Measurements from ENCODE around the gene RABGAP1L. TPM values are rescaled to one million over a fixed set of nuclear protein-coding genes. Genes with fewer than 3 reads are reported as not detected.

RABGAP1L gene
- total RNA-seq, 1 donor, result 29.8 TPM

DNA sequence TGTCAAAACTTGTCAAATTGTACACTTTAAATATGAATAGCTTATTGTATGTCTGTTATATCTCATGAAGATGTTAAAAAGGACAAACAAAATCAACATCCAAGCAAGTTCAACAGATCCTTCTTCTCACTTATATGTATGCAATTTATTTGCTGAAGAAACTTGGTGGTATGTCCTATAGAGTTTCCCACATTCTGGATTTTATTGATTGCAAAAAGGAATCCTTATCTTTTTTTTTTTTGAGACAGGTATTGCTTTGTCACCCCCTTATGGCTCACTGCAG, 5.6 kb upstream of the RABGAP1L start:
- H3K4me3 ChIP-seq (ENCODE audit: low read depth, low read length), result no peak overlapping the region
- DNase-seq (ENCODE audit: low read depth), result no peak
- TF ChIP-seq, protein P1, sequence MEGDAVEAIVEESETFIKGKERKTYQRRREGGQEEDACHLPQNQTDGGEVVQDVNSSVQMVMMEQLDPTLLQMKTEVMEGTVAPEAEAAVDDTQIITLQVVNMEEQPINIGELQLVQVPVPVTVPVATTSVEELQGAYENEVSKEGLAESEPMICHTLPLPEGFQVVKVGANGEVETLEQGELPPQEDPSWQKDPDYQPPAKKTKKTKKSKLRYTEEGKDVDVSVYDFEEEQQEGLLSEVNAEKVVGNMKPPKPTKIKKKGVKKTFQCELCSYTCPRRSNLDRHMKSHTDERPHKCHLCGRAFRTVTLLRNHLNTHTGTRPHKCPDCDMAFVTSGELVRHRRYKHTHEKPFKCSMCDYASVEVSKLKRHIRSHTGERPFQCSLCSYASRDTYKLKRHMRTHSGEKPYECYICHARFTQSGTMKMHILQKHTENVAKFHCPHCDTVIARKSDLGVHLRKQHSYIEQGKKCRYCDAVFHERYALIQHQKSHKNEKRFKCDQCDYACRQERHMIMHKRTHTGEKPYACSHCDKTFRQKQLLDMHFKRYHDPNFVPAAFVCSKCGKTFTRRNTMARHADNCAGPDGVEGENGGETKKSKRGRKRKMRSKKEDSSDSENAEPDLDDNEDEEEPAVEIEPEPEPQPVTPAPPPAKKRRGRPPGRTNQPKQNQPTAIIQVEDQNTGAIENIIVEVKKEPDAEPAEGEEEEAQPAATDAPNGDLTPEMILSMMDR (IDR thresholded peaks at IDR 0.05; ENCODE audit: insufficient read depth, low read depth, low read length), result no peak

DNA sequence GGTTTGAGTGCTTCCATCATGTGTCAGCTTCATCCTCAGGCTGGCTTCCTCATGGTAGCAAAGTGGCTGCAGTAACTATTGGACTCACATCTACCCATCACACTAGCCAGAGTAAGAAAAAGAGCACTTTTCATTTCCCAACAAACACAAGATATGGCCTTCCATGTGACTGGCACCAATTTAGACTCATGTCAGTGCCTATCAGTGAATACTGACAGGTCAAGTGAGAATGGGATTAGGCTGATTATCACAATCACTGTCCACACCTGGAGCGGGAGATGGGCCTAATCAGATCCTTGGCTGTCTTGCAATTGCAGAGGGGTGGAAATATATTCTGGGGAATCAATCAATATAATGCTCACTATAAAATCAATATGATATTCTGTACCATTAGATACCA, 2.9 kb upstream of the RABGAP1L start:
- TF ChIP-seq, protein P1 (IDR thresholded peaks at IDR 0.05; ENCODE audit: insufficient read depth, low read depth, low read length), result no peak
- no peak overlapping the region for H3K4me3 ChIP-seq (ENCODE audit: low read depth, low read length)
- DNase-seq (ENCODE audit: low read depth), result no peak

DNA sequence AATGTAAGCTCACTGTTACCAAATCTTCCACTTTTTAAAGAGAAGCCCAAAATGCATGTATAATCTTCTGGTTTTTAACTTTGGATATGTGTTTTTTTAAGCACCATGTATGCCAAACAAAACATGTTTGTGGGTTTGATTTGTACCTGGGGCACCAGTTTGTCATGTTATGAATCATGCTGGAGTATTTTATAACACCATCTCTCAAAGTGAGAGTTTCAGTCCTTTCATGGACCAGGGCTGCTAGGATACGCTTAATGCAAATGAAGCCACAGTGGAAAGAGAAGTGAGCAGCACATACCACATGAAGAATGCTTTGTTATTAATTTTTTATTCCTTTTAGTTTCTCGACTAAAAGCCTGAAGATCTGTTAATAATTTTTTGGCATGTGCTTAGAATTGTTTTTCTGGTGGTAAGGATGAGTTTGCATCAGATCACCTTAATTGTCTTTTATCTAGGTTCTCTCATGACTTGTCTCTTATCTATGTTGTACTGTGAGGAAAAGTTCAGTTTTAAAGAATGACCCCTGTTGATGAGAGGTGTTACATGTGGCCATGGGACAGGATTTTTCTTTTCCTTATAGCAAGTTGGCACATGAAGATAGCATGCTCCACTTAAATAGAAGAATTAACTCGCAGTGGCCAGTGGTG, 2.0 kb upstream of the RABGAP1L start:
- H3K4me3 ChIP-seq (ENCODE audit: low read depth, low read length), result no peak overlapping the region
- TF ChIP-seq, protein P1 (IDR thresholded peaks at IDR 0.05; ENCODE audit: insufficient read depth, low read depth, low read length), result no peak
- DNase-seq (ENCODE audit: low read depth), result no peak

DNA sequence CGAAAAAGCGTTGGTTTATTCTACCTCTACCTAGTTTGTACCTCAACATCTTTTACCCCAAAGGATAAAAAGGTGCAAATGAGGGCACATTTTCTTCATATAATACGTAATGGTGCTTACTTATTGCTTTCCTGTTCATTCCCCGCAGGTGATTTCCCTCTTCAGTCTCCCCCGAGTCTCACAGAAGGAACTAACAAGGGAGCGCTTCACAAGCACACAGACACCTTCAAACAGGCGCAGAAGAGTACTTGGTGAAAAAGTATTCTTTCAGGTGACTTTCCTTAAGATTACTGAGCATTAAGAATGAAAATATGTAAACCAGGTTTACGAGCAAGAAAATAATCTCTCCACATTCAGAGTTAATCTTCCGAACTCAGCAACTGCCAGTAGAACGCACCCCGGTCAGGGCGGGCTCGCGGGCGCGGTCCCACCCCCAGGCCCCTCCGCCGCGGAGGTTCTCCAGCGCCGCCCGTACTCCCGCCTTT, 511 bp upstream of the RABGAP1L start:
- TF ChIP-seq, protein P1 (IDR thresholded peaks at IDR 0.05; ENCODE audit: insufficient read depth, low read depth, low read length), result no peak
- no peak for DNase-seq (ENCODE audit: low read depth)
- H3K4me3 ChIP-seq (ENCODE audit: low read depth, low read length), result peak overlapping the region; percentile 88

DNA sequence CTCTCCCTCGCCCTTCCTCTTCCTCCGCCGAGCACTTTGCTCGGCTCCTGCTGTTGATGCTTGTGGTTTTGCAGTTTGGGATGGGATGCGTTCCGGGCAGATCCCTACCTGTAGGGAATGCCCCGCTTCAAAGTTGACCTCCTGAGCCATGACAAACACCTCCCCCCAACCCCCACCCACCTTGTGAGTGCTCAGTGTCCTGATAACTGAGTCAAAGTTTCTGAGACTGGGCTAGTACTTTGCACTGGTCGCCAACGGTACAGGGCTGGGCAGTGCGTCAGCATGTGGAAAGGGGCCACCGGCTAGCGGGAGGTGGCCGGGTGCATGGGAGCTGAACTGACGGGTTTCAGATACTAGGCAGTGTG, 771 bp downstream of the RABGAP1L start:
- TF ChIP-seq, protein P1 (IDR thresholded peaks at IDR 0.05; ENCODE audit: insufficient read depth, low read depth, low read length), result no peak
- DNase-seq (ENCODE audit: low read depth), result peak; percentile 26
- peak overlapping the region; percentile 88 for H3K4me3 ChIP-seq (ENCODE audit: low read depth, low read length)

DNA sequence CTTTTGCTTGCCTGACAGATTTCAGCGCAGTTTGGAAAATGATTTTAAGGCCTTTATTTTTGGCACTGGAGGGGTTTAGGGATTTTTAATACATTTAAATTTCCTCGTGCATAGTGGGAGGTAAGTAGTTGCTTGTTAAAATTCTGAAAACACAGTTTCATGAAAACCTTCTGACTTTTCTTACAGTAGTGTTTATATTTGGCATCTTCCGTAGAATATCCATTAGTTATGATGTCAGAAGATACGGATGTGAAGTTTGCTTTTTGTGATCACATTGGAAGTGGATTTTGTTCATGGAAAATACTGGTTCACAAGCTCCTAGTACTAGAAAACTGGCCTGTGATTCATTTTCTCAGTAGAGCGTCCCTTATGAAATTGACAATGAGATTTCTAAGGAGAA, 1.3 kb downstream of the RABGAP1L start:
- TF ChIP-seq, protein P1 (IDR thresholded peaks at IDR 0.05; ENCODE audit: insufficient read depth, low read depth, low read length), result no peak
- peak overlapping the region; percentile 88 for H3K4me3 ChIP-seq (ENCODE audit: low read depth, low read length)
- DNase-seq (ENCODE audit: low read depth), result no peak

DNA sequence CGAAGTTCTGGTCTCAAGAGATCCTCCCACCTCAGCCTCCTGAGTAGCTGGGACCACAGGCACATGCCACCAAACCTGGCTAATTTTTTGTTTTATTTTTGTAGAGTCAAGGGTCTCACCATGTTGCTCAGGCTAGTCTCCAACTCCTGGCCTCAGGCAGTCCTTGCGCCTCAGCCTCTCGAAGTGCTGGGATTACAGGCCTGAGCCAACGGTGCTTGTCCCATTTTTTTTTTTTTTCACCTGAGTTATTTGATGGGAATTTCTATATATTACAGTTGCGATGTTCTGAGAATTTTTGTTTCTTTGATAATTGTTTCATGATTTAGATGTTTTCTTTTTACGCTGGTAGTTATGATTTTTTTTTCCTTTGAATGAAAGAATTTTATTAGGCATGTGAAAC, 2.5 kb downstream of the RABGAP1L start:
- TF ChIP-seq, protein P1 (IDR thresholded peaks at IDR 0.05; ENCODE audit: insufficient read depth, low read depth, low read length), result no peak
- H3K4me3 ChIP-seq (ENCODE audit: low read depth, low read length), result no peak overlapping the region
- no peak for DNase-seq (ENCODE audit: low read depth)
